H9 (cell line): ENCODE results near the gene TLX2. TPM values are rescaled to one million over a fixed set of nuclear protein-coding genes. Genes with fewer than 3 reads are reported as not detected.

Experiments
- DNase-seq: peaks from one replicate; pipeline ENCODE4 v3.0.0-alpha.2; 2017
- H2AFZ ChIP-seq: one replicate; pipeline ENCODE4 v1.6.1; 2013; ENCODE audit warnings: mild to moderate bottlenecking, low read length, control low read depth, moderate library complexity
- H2AK5ac ChIP-seq: 2 replicates; pipeline ENCODE4 v1.6.1; 2013; ENCODE audit warnings: low read length, control low read depth, mixed read lengths; ENCODE audit not compliant: insufficient read length
- H2BK120ac ChIP-seq: one replicate; pipeline ENCODE4 v1.6.1; 2013; ENCODE audit warnings: low read depth, mild to moderate bottlenecking, low read length, control low read depth, inconsistent platforms; ENCODE audit not compliant: poor library complexity, severe bottlenecking
- H2BK12ac ChIP-seq: 2 replicates; pipeline ENCODE4 v1.6.1; 2013; ENCODE audit warnings: low read length, control low read depth, mixed read lengths, low read depth; ENCODE audit not compliant: insufficient read length
- H2BK15ac ChIP-seq: 2 replicates; pipeline ENCODE4 v1.6.1; 2013; ENCODE audit warnings: low read depth, low read length, control low read depth
- H2BK20ac ChIP-seq: one replicate; pipeline ENCODE4 v1.6.1; 2013; ENCODE audit warnings: low read depth, mild to moderate bottlenecking, low read length, control low read depth, inconsistent platforms; ENCODE audit not compliant: poor library complexity, severe bottlenecking
- H2BK5ac ChIP-seq: 2 replicates; pipeline ENCODE4 v1.6.1; 2013; ENCODE audit warnings: low read length, control low read depth, mixed read lengths; ENCODE audit not compliant: insufficient read length
- H3K14ac ChIP-seq: 2 replicates; pipeline ENCODE4 v1.6.1; 2013; ENCODE audit warnings: low read length, control low read depth; ENCODE audit not compliant: insufficient read depth
- H3K18ac ChIP-seq: 2 replicates; pipeline ENCODE4 v1.6.1; 2013; ENCODE audit warnings: low read depth, mild to moderate bottlenecking, mixed read lengths, low read length, control low read depth; ENCODE audit not compliant: insufficient read length
- H3K23ac ChIP-seq: 2 replicates; pipeline ENCODE4 v1.6.1; 2013; ENCODE audit warnings: low read length, control low read depth, mixed read lengths, low read depth; ENCODE audit not compliant: insufficient read length
- H3K23me2 ChIP-seq: 2 replicates; pipeline ENCODE4 v1.6.1; 2013; ENCODE audit warnings: low read depth, mild to moderate bottlenecking, mixed read lengths, low read length, control low read depth; ENCODE audit not compliant: insufficient read length, poor library complexity, severe bottlenecking
- H3K27ac ChIP-seq: 2 replicates; pipeline ENCODE4 v1.5.1; 2013; ENCODE audit warnings: low read length, control low read depth, mixed read lengths, low read depth; ENCODE audit not compliant: insufficient read length
- H3K27me3 ChIP-seq: 2 replicates; pipeline ENCODE4 v1.6.1; 2013; ENCODE audit warnings: low read length, control low read depth, inconsistent platforms; ENCODE audit not compliant: insufficient read depth
- H3K4ac ChIP-seq: 2 replicates; pipeline ENCODE4 v1.6.1; 2013; ENCODE audit warnings: low read depth, mild to moderate bottlenecking, control low read depth, inconsistent platforms, low read length, moderate library complexity
- H3K4me1 ChIP-seq: 2 replicates; pipeline ENCODE4 v1.6.1; 2013; ENCODE audit warnings: low read length, control low read depth, inconsistent platforms; ENCODE audit not compliant: insufficient read depth
- H3K4me2 ChIP-seq: 2 replicates; pipeline ENCODE4 v1.6.1; 2013; ENCODE audit warnings: low read length, control low read depth, mixed read lengths; ENCODE audit not compliant: insufficient read length, insufficient read depth
- H3K56ac ChIP-seq: 2 replicates; pipeline ENCODE4 v1.6.1; 2013; ENCODE audit warnings: low read depth, mild to moderate bottlenecking, mixed read lengths, low read length, control low read depth; ENCODE audit not compliant: insufficient read length
- H3K79me1 ChIP-seq: 2 replicates; pipeline ENCODE4 v1.6.1; 2013; ENCODE audit warnings: low read depth, mild to moderate bottlenecking, moderate library complexity, low read length, control low read depth, inconsistent platforms; ENCODE audit not compliant: insufficient read depth, poor library complexity, severe bottlenecking
- H3K79me2 ChIP-seq: 2 replicates; pipeline ENCODE4 v1.6.1; 2013; ENCODE audit warnings: low read length, control low read depth, inconsistent platforms; ENCODE audit not compliant: insufficient read depth
- H3K9ac ChIP-seq: 2 replicates; pipeline ENCODE4 v1.6.1; 2013; ENCODE audit warnings: low read length, control low read depth, mixed read lengths; ENCODE audit not compliant: insufficient read length; ENCODE audit errors: extremely low read depth
- H3K9me3 ChIP-seq: one replicate; pipeline ENCODE4 v1.6.1; 2013; ENCODE audit warnings: low read depth, low read length, inconsistent platforms; ENCODE audit not compliant: control insufficient read depth
- H3T11ph ChIP-seq: one replicate; pipeline ENCODE4 v1.6.1; 2013; ENCODE audit warnings: mild to moderate bottlenecking, low read length, control low read depth, inconsistent platforms
- H4K20me1 ChIP-seq: one replicate; pipeline ENCODE4 v1.6.1; 2013; ENCODE audit not compliant: control insufficient read depth, insufficient read length, insufficient read depth
- H4K5ac ChIP-seq: 2 replicates; pipeline ENCODE4 v1.6.1; 2013; ENCODE audit warnings: low read depth, mild to moderate bottlenecking, mixed read lengths, low read length, control low read depth; ENCODE audit not compliant: insufficient read length
- H4K8ac ChIP-seq: replicated peaks from 2 replicates; pipeline ENCODE4 v1.6.1; 2013; ENCODE audit warnings: low read length, control low read depth, mixed read lengths, low read depth; ENCODE audit not compliant: insufficient read length
- H4K91ac ChIP-seq: 2 replicates; pipeline ENCODE4 v1.6.1; 2013; ENCODE audit warnings: low read depth, mild to moderate bottlenecking, moderate library complexity, mixed read lengths, low read length, control low read depth; ENCODE audit not compliant: insufficient read length
- H3K27ac Mint-ChIP-seq, 3 experiments: 2 replicates in 2 of 3; 3 replicates in 1 of 3; pipeline ENCODE4 v1.8.0; 2020 to 2021; ENCODE audit warnings: mixed read lengths in 3 of 3, mild to moderate bottlenecking in 1 of 3, moderate library complexity in 1 of 3
- H3K27me3 Mint-ChIP-seq: 2 replicates; pipeline ENCODE4 v1.8.0; 2021; ENCODE audit warnings: low read depth, mild to moderate bottlenecking, moderate library complexity, mixed read lengths
- H3K36me3 Mint-ChIP-seq, 3 experiments: 2 replicates in 2 of 3; 3 replicates in 1 of 3; pipeline ENCODE4 v1.8.0; 2020 to 2021; ENCODE audit warnings: low read depth in 3 of 3, mixed read lengths in 3 of 3; ENCODE audit not compliant: insufficient read depth in 1 of 3
- H3K4me1 Mint-ChIP-seq, 2 experiments: 2 replicates each; pipeline ENCODE4 v1.8.0; 2020; ENCODE audit warnings: mixed read lengths in 2 of 2
- H3K4me3 Mint-ChIP-seq, 2 experiments: 2 replicates in 1 of 2; 3 replicates in 1 of 2; pipeline ENCODE4 v1.8.0; 2020 to 2021; ENCODE audit warnings: mild to moderate bottlenecking in 2 of 2, mixed read lengths in 2 of 2, moderate library complexity in 1 of 2
- H3K9me3 Mint-ChIP-seq, 2 experiments: 2 replicates in 1 of 2; 3 replicates in 1 of 2; pipeline ENCODE4 v1.8.0; 2020; ENCODE audit warnings: mild to moderate bottlenecking in 2 of 2, mixed read lengths in 2 of 2, moderate library complexity in 1 of 2
- CTCF ChIP-seq: fragments of 200-600 bp; sonication (generic); conservative IDR thresholded peaks from 3 replicates; pipeline ENCODE4 v1.8.0; 2021; ENCODE audit warnings: antibody characterized with exemption, mild to moderate bottlenecking
- WGBS: extraction: QIAGEN DNeasy Blood & Tissue Kit; methylation state at CpG from one replicate; pipeline ENCODE4 v1.1.7; 2013; ENCODE audit warnings: missing lambda C conversion rate, low lambda C conversion rate, mixed read lengths; ENCODE audit not compliant: insufficient read length; ENCODE audit errors: extremely low coverage; 5-methylcytosine and 5-hydroxymethylcytosine counted together
- total RNA-seq: library from RNA; stranded (reverse); gene quantifications from 2 replicates; pipeline ENCODE4 v1.2.1, GENCODE V29; 2021

TLX2 gene
- total RNA-seq, 1 experiment from 2014 or later, result 0.20 TPM

GRCh38 chr2:74512744-74513604 is 1.3 kb upstream of the TLX2 start:
- Mint-ChIP-seq H3K27ac (no peak overlapping the region), H3K4me3 (peak overlapping the region; percentile 34 to 74), H3K36me3 (peaks cover 5 to 8% (median 6%) of the 10 kb centered on the region in 3 experiments; a peak in 6 of 7 replicates), H3K27me3 (peaks cover 94% of the 10 kb centered on the region), H3K9me3 (peaks cover 13 to 17% of the 10 kb centered on the region in 2 experiments), H3K4me1 (peaks cover 20 to 23% of the 10 kb centered on the region in 2 experiments)
- no peak for TF ChIP-seq CTCF
- no peak overlapping the region for H2BK5ac ChIP-seq
- H4K91ac ChIP-seq, result no peak overlapping the region
- H2BK15ac ChIP-seq, result no peak overlapping the region
- peaks cover 23% of the 10 kb centered on the region for H3K23me2 ChIP-seq
- H2AK5ac ChIP-seq, result no peak overlapping the region
- no peak overlapping the region for H2BK12ac ChIP-seq
- no peak overlapping the region; the same call in 1 of the 2 replicates for H3K14ac ChIP-seq
- DNase-seq, result no peak
- no peaks in the 10 kb centered on the region for H3K79me1 ChIP-seq
- H3K4ac ChIP-seq, result no peak overlapping the region
- no peak overlapping the region for H3K56ac ChIP-seq
- H3K4me1 ChIP-seq, result no peaks in the 10 kb centered on the region
- no CpG with 5 or more reads among the region's 36 CpGs for WGBS
- no peaks in the 10 kb centered on the region for H3K9me3 ChIP-seq
- no peaks in the 10 kb centered on the region for H4K20me1 ChIP-seq
- H3K23ac ChIP-seq, result no peak overlapping the region
- peaks cover 76% of the 10 kb centered on the region for H3K27me3 ChIP-seq
- H3K9ac ChIP-seq, result no peak overlapping the region
- no peak overlapping the region for H2BK120ac ChIP-seq
- H2BK20ac ChIP-seq, result no peak overlapping the region
- H4K5ac ChIP-seq, result no peak overlapping the region
- H3K18ac ChIP-seq, result no peak overlapping the region
- no peak overlapping the region for H3K27ac ChIP-seq
- no peaks in the 10 kb centered on the region for H3K79me2 ChIP-seq
- H3T11ph ChIP-seq, result no peak overlapping the region
- no peak overlapping the region for H2AFZ ChIP-seq
- H4K8ac ChIP-seq, result no peak overlapping the region
- H3K4me2 ChIP-seq, result peak overlapping the region; percentile 49
